Measurements from ENCODE around the gene ARMC7. TPM values are rescaled to one million over a fixed set of nuclear protein-coding genes. Genes with fewer than 3 reads are reported as not detected.
A peak's percentile ranks its signal among the peaks of the same experiment; 100 is the strongest.
"Not testable (repeated sequence)": the region's sequence is repeated elsewhere in the genome, so short reads cannot be mapped to it uniquely, and the experiment has no call there.

Gene ARMC7
- total RNA-seq, 1 experiment from 2014 or later = 17.4 TPM

- in situ Hi-C loops (cut with HindIII; ENCODE audit: low pct_unique_long_range_greater_than_20kb, low sequenced_read_pairs) = no loop called here
- DNase-seq (ENCODE audit: low read depth) = no peak
These were observed 25.7 kb downstream of the ARMC7 start for GRCh38 chr17:75135452-75135851.

DNA sequence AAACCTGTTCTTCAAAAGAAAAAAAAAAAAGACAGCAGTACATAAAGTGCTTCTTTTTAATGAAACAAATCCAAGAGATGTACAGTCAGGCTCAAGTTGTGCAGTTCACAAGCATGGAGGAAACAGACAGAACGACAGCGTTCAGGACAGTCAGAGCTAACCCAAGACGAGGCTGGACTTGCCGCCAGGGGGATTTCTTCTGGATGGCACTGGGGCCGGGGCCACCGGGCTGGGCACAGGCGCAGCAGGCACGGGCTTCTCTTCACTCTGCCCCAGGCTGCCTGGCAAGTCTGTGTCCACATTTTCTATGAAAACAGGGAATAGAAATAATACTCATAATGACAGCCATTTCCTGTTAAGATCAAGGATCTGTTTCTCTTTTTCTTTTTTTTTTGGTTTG, 26.2 kb downstream of the ARMC7 start:
- no peak for DNase-seq (ENCODE audit: low read depth)
- in situ Hi-C loops (cut with HindIII; ENCODE audit: low pct_unique_long_range_greater_than_20kb, low sequenced_read_pairs) = no loop called here

DNA sequence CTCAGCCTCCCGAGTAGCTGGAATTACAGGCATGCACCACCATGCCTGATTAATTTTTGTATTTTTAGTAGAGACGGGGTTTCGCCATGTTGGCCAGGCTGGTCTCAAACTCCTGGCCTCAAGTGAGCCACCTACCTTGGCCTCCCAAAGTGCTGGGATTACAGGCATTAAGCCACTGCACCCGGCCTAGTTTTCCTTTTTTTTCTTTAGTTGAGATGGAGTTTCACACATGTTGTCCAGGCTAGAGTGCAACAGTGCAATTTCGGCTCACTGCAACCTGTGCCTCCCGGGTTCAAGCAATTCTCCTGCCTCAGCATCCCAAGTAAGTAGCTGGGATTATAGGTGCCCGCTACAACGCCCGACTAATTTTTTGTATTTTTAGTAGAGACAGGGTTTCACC, 28.0 kb downstream of the ARMC7 start:
- DNase-seq (ENCODE audit: low read depth); in situ Hi-C loops (cut with HindIII; ENCODE audit: low pct_unique_long_range_greater_than_20kb, low sequenced_read_pairs): not testable (repeated sequence)

DNA sequence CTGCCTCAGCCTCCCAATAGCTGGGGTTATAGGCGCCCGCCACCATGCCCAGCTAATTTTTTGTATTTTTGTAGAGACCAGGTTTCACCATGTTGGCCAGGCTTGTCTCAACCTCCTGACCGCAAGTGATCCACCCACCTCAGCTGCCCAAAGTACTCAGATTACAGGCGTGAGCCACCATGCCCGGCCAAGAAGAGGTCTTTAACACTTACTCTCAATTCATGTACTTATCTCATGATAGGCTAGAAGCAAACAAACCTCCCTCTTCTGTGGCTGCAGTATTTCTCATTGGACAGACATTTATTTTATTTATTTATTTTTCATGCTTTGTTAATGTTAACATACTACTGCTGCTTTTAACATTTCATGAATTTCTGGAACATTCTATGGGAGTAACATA, 28.8 kb downstream of the ARMC7 start:
- DNase-seq (ENCODE audit: low read depth) = no peak
- in situ Hi-C loops (cut with HindIII; ENCODE audit: low pct_unique_long_range_greater_than_20kb, low sequenced_read_pairs) = no loop called here

- in situ Hi-C loops (cut with HindIII; ENCODE audit: low pct_unique_long_range_greater_than_20kb, low sequenced_read_pairs) = no loop called here
- no peak for DNase-seq (ENCODE audit: low read depth)
These were observed 32.6 kb downstream of the ARMC7 start for GRCh38 chr17:75142236-75142971.

DNA sequence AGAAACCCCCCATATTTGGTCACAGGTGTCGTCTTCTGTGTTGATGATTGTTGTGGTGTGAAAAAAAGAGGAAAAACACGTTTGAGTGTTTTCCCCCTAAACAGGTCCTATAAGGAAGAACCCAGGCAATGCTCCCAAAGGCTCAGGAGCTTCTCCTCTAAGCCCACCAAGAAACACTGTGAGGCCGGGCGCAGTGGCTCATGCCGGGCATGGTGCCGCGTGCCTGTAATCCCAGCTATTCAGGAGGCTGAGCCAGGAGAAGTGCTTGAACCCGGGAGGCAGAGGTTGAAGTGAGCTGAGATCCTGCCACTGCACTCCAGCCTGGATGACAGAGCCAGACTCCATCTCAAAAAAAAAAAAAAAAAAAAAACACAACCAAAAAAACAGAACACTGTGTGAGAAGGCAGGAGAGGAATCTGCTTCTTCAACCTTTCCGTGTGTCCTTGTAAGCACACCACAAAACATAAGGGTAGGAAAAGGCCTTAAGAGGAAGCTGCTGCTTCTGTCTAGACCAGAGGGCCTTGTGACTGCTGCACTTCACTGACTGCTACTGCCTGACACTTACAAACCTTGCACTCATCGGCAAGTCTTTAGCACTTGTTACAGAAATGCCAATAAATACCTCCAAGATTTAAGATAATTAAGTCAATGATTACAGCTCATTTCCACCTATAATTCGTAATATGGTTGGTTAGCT, 35.2 kb downstream of the ARMC7 start:
- in situ Hi-C loops (cut with HindIII; ENCODE audit: low pct_unique_long_range_greater_than_20kb, low sequenced_read_pairs) = no loop called here
- no peak for DNase-seq (ENCODE audit: low read depth)

DNA sequence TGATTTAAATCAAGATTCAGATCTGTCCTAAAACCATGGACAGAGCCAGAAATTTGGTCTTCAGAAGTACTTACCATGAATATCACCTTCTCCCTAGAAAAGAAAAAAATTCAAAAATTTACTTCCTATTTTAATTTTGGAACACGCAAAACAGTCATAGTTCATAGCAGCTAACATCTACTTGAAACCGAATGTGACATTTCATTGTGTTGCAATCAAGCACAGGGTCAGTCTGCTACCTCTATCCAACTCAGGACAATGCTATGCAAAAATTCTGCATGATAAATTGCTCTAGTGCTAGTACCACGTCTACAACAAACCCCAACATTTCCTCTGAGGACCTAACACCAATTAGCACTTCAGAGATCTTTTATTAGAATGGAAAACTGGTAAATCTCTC, 36.8 kb downstream of the ARMC7 start:
- no peak for DNase-seq (ENCODE audit: low read depth)
- in situ Hi-C loops (cut with HindIII; ENCODE audit: low pct_unique_long_range_greater_than_20kb, low sequenced_read_pairs) = no loop called here

DNA sequence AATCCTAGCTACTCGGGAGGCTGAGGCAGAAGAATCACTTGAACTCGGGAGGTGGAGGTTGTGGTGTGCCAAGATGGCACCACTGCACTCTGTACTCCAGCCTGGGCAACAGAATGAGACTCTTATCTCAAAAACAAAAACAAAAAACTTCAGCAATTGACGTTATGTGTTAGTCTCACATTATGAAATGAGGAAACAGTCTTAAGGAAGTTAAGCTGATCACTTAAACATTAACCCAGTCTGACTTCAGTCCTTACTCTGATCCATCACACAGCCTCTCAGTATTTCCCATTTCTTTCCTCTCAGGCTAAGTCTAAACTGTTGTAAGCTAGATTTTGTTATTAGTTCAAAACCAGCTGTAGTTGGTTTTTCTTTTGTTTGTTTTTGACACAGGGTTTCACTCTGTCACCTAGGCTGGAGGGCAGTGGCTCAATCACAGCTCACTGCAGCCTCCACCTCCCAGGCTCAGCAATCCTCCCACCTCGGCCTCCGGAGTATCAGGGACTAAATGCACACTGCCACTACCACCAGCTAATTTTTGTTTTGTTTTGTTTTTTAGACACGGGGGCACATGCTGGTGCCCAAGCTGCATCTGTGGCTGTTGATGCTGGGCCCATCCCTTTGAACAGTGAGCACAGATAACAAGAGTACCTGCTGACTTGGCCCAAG, 38.2 kb downstream of the ARMC7 start:
- DNase-seq (ENCODE audit: low read depth) = peak; percentile 42
- in situ Hi-C loops (cut with HindIII; ENCODE audit: low pct_unique_long_range_greater_than_20kb, low sequenced_read_pairs) = no loop called here

DNA sequence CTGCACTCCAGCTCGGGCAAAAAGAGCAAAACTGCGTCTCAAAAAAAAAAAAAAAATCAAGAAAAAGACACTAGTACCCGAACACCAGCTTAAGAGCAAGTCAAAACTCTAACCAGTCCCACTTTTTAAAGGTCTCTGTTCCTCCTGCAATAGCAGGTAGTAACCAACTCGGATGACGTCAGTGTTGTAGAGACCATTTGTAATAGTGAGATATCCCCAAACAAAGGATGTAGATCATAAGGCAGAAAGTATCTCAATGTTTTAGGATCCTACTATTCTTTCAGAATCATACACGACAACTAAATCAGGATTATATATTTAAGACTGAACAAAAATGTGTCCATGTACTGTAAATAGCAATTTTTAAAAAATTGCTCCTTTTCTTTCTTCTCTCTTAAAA, 42.2 kb downstream of the ARMC7 start:
- no peak for DNase-seq (ENCODE audit: low read depth)
- in situ Hi-C loops (cut with HindIII; ENCODE audit: low pct_unique_long_range_greater_than_20kb, low sequenced_read_pairs) = no loop called here

- in situ Hi-C loops (cut with HindIII; ENCODE audit: low pct_unique_long_range_greater_than_20kb, low sequenced_read_pairs) = no loop called here
- no peak for DNase-seq (ENCODE audit: low read depth)
These were observed 42.8 kb downstream of the ARMC7 start for GRCh38 chr17:75152523-75152921.

- in situ Hi-C loops (cut with HindIII; ENCODE audit: low pct_unique_long_range_greater_than_20kb, low sequenced_read_pairs) = no loop called here
- peak; percentile 43 for DNase-seq (ENCODE audit: low read depth)
These were observed 43.4 kb downstream of the ARMC7 start for GRCh38 chr17:75152922-75153779.

GRCh38 chr17:75153780-75154194, 44.0 kb downstream of the ARMC7 start:
- in situ Hi-C loops (cut with HindIII; ENCODE audit: low pct_unique_long_range_greater_than_20kb, low sequenced_read_pairs) = no loop called here
- DNase-seq (ENCODE audit: low read depth) = no peak

- DNase-seq (ENCODE audit: low read depth) = peak; percentile 99
- in situ Hi-C loops (cut with HindIII; ENCODE audit: low pct_unique_long_range_greater_than_20kb, low sequenced_read_pairs) = no loop called here
These were observed 44.7 kb downstream of the ARMC7 start, which contains the start of gene JPT1 for GRCh38 chr17:75154195-75155106. TSS of gene JPT1 (minus strand) at chr17:75154512. CDS start at chr17:75154397, 115 bp downstream.

GRCh38 chr17:75155191-75155601, 45.4 kb downstream of the ARMC7 start:
- in situ Hi-C loops (cut with HindIII; ENCODE audit: low pct_unique_long_range_greater_than_20kb, low sequenced_read_pairs) = no loop called here
- peak; percentile 77 for DNase-seq (ENCODE audit: low read depth)

GRCh38 chr17:75158480-75158879, 48.7 kb downstream of the ARMC7 start:
- DNase-seq (ENCODE audit: low read depth); in situ Hi-C loops (cut with HindIII; ENCODE audit: low pct_unique_long_range_greater_than_20kb, low sequenced_read_pairs): not testable (repeated sequence)

GRCh38 chr17:75159196-75160031, 49.6 kb downstream of the ARMC7 start:
- DNase-seq (ENCODE audit: low read depth) = peak; percentile 27
- in situ Hi-C loops (cut with HindIII; ENCODE audit: low pct_unique_long_range_greater_than_20kb, low sequenced_read_pairs) = no loop called here

DNA sequence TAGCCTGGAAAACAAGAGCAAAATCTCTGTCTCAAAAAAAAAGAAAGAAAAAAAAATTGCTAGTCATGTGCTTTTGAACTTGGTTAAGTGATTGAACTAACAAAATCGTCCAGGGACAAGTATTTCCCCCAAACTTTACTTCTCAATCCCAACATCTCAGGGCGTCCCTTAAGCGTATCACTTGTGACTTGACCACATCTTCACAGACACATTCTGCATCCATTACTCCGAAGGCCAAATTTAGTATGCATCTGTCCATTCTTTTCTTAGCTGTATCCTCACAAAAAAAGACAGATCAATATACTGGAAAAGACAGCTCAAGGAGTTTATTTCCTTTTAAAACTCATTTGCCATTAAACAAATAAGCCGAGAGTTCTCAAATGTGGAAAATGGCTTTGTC, 50.4 kb downstream of the ARMC7 start:
- DNase-seq (ENCODE audit: low read depth) = no peak
- in situ Hi-C loops (cut with HindIII; ENCODE audit: low pct_unique_long_range_greater_than_20kb, low sequenced_read_pairs) = no loop called here

Measured in Caki2 (cell line).